NB4 (cell line): ENCODE data around the gene PCDHGA1.

Source experiments
- POLR2A ChIP-seq: IDR thresholded peaks from 2 replicates; pipeline ENCODE4 v1.6.1; 2011; ENCODE audit warnings: mild to moderate bottlenecking; ENCODE audit not compliant: insufficient read length; ENCODE audit errors: extremely low read depth
- TF ChIP-seq, protein P1 (sequence below): IDR thresholded peaks from one replicate; pipeline ENCODE4 v1.5.1; 2012; ENCODE audit warnings: low read depth, low read length
- TF ChIP-seq, protein P2 (sequence below): IDR thresholded peaks from 2 replicates; pipeline ENCODE4 v1.6.1; 2011; ENCODE audit warnings: low read depth, low read length

DNA sequence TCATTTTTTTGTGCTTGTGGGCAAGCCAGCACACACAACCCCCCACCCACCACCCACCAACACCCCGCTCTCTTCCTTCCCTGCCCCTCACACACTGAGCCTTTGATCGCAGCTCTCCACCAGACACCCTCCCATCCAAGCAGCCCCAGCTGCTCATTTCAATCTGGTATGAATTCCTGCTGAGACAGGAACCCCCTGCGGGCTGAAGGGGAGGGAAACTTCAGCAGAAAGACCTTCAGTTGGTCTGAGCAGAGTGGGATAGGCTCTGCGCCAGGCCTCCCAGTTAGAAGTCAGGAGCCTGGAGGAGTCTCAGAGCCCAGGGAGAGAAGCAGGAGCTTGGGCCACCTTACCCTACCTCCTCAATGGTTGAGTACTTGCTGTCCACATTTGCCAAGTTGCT is 165.7 kb downstream of the PCDHGA1 start:
- no peak for TF ChIP-seq POLR2A
- TF ChIP-seq, protein P1, sequence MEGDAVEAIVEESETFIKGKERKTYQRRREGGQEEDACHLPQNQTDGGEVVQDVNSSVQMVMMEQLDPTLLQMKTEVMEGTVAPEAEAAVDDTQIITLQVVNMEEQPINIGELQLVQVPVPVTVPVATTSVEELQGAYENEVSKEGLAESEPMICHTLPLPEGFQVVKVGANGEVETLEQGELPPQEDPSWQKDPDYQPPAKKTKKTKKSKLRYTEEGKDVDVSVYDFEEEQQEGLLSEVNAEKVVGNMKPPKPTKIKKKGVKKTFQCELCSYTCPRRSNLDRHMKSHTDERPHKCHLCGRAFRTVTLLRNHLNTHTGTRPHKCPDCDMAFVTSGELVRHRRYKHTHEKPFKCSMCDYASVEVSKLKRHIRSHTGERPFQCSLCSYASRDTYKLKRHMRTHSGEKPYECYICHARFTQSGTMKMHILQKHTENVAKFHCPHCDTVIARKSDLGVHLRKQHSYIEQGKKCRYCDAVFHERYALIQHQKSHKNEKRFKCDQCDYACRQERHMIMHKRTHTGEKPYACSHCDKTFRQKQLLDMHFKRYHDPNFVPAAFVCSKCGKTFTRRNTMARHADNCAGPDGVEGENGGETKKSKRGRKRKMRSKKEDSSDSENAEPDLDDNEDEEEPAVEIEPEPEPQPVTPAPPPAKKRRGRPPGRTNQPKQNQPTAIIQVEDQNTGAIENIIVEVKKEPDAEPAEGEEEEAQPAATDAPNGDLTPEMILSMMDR, result no peak
- TF ChIP-seq, protein P2, sequence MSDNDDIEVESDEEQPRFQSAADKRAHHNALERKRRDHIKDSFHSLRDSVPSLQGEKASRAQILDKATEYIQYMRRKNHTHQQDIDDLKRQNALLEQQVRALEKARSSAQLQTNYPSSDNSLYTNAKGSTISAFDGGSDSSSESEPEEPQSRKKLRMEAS, result no peak
